NCI-H128 (cell line): Measurements from ENCODE around the gene PRKG1.
"Not testable (repeated sequence)": the region's sequence is repeated elsewhere in the genome, so short reads cannot be mapped to it uniquely, and the experiment has no call there.

ENCODE experiments used
- DNase-seq: peaks from one replicate; lab custom pipeline; 2025; ENCODE audit not compliant: unreplicated experiment; lab: John Stamatoyannopoulos, UW

The PRKG1 gene

DNA sequence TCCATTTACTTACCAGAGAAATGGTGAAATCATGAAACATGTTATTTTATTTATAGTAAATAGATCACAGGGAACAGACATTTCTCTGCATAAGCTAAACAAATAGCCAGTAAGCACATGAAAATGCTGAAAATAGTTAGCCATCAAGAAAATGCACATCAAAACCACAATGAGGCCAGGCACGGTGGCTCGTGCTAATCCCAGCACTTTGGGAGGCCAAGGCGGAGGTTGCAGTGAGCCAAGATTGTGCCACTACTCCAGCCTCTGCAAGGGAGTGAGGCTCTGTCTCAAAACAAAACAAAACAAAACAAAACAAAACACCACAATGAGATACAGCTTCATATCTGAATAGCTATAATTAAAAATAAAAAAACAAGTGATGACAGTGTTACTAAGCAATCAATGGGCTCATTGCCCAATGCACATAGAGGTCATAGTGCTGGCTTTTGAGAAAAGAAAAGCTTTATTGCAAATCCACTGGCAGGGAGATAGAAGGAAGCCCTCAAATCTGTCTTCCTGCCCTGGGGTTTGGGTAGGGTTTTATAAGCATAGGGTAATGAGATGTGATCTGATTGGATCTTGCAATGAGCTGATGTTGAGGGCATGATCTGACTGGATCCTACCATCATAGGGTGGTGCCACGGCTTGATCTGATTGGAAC, 608.9 kb downstream of the PRKG1 start:
- DNase-seq, result no peak

DNA sequence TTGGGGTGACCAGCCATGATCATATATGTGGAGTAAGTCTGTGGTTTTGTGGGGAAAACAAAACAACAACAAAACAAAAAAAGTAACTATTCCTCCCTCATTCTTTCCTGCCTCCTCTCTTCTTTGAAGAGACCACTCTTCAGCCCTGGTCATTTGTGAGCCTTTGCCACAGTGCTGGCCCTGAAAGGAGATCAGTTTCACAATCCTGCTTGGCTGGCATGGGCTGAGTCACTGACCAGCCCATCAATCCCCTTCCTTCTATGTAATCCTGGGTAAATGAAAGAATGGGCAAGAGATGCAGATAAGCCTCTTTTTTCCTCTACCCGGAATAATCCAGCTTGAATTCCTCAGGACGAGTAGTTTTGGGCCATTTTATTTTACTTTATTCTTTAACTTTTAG, 611.5 kb downstream of the PRKG1 start:
- DNase-seq, result no peak

DNA sequence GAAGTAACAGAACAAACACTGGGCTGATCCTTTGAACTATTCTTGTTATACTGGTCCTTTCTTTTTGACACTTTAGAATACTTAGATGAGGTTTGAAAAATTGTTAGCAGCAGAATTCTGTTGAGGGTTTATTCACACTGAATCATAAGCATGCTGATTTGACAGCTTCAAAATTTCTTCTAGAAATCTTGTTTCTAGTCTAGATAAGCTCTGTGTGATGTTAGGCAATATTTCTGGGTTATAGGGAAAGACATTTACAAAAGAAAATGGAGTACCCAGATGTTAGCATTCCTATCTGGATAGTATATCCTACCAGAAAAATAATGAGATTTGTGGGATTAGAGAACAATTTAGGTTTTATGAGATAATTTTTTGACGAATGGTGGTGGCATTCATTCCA, 613.0 kb downstream of the PRKG1 start:
- DNase-seq, result no peak

DNA sequence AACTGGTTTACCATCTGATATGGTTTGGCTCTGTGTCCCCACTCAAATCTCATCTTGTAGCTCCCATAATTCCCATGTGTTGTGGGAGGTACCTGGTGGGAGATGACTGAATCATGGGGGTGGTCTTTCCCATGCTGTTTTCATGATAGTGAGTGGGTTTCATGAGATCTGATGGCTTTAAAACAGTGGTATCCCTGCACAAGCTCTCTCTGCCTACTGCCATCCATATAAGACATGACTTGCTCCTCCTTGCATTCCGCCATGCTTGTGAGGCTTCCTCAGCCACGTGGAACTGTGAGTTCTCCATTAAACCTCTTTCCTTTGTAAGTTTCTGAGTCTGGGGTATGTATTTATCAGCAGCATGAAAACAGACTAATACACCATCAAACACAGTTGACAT, 614.5 kb downstream of the PRKG1 start:
- DNase-seq, result not testable (repeated sequence)

DNA sequence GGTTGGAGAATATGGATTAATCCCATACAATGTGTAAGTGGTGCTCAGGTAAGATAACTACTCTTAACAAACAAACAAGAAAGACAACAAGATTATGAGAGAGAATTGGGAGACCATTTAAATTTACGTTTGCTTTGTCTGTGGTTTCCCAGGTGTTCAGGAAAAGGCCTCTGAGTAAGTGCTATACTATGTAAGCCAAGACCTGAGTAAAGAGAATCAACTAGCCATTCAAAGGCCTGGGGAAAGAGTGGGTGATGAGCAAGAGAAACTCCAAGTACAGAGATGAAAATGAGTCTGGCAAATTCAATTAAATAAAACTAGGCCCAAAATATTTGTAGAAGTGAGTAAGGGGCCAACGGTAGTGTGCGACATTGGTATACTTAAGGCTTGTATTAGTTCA, 615.2 kb downstream of the PRKG1 start:
- no peak for DNase-seq

DNA sequence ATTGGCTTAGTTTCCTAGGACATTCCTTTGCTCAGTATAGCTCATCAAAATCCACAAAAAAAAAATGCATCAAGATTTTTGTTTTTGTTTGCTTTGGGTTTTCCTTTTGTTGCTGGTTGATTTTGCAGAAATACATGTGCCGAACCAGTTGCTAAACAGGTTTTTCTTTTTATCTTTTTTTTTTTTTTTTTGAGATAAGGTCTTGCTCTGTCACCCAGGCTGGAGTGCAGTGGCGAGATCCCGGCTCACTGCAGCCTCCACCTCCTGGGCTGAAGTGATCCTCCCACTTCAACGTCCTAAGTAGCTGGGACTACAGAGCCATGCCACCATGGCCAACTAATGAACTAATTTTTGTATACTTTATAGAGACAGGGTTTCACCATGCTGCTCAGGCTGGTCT, 616.8 kb downstream of the PRKG1 start:
- no peak for DNase-seq

DNA sequence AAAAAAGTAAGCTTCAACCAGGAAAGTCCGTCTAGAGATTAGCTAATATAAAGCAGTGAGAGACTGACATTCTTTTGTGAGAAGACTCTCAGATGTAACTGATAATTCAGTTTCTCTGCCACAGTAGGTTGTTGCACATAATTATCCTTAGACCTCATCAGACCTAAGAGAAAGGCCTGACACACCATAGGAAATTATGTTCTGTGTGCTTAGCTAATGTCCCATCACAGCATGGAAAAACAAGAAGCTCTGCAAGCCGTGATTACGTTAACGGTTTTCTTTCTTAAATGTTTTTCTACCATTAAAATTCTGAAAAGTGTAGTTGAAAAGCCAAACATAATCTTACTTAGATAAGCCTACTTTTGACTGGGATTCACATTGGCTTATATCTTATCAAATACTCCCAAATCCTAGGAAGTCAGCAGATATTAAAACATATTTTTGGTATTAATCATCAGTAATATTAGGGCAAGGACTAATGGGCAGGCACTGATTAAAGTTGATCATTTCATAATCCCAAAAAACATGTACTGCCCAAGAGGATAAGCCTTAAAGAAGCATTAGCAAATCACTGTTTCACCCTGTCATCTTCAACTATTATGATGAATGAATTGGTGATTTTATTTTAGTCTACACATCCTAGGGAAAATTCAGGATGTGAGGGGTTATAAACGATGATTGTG, 619.9 kb downstream of the PRKG1 start:
- DNase-seq, result no peak

DNA sequence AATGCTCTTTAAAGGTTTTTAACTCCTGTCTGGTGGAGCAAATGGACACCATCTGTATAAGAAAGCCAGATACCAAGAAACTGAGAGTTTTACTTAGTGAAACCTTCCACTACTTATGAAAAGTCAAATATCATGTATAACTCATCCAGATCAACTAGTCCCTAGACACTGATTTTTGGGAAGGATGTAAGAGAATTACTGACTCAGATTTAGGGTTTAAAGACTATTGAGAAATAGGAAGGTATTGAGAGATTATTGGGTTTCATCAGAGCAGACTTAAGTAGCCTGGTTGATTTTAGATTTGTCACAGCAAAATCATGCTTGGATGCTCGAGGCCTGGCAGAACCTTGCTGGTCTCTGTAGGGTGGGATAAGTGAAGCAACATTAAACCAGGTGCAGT, 622.0 kb downstream of the PRKG1 start:
- DNase-seq, result no peak

DNA sequence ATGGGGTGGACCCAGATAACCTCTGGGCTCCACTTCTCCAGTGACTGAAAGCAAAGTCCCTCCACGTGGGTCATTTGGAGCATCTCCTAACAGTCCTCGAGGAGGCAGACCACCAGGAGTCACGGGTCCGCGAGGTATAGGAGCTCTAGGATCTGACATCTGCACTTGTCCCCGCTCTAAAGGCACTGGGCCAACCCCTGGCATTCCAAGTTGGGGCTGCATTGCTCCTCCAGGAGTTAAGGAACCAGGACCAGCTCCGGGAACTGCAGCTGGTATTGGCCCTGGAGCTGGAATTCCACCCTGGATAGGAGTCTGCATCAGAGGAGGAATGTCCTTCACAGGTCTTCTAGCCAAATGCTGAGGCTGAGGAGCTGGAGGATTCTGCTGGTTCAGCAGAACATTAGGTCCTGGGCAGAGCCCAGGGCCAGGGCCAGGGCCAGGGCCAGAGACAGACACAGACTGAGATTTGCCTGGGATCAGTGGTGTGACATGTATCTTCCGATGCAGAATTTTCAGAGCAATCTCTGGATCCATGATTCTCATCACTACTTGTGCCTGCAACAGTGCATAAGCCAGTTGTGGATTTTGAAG, 624.3 kb downstream of the PRKG1 start:
- DNase-seq, result no peak

DNA sequence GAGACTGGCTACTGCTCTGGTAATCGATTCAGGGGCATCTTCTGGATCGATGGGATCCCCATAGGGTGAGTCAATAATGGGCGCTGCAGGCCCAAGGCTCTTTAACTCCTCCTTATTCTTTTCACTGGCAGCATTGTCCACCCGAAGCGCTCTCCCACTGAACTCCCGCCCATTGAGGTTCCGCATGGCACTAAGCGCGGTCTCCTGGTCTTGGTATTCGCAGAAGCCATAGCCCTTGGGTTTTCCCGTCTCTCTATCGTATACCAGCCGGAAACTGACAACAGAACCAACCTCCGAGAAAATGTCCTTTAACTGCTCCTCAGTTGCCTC, 624.8 kb downstream of the PRKG1 start:
- DNase-seq, result no peak

DNA sequence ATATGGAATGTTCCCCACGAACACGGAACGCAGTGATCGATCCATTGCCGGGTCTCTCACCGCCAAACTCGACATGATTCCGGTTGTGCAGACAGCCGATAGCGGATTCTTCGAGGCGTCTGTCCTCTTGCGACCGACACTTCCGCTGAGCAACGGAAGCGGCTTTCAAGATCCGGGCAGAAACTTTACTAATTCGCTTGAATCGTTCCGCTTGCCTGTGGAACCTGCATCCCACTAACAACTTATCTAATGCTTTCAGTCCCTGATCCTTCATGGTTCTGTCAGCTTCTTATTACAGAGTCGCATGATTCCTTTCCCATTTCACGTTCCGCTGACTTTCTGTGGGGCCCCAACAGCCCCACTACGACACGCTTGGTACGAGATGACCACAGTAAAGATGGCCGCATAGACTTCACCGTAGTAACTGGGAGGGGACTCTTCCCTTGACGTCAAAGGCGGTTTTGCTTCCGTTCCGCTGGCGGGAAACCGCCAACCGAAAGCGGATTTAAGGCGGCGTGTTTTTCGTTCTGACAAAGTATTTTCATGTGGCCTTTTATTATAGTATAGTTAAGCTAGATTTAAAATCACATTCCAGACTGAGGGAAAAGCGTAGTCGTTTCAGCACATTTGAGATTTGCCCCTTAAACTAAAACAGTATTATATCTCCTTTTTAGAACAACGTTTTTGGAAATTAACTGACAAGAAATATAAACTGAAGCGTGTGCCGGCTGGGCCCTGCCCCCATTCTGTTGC, 625.4 kb downstream of the PRKG1 start, which contains the start of gene CSTF2T:
Gene CSTF2T (minus strand): TSS at position 121 of the 753 bp plus-strand sequence. CDS start 46 bp downstream, at position 75.
- DNase-seq, result peak; percentile 57

DNA sequence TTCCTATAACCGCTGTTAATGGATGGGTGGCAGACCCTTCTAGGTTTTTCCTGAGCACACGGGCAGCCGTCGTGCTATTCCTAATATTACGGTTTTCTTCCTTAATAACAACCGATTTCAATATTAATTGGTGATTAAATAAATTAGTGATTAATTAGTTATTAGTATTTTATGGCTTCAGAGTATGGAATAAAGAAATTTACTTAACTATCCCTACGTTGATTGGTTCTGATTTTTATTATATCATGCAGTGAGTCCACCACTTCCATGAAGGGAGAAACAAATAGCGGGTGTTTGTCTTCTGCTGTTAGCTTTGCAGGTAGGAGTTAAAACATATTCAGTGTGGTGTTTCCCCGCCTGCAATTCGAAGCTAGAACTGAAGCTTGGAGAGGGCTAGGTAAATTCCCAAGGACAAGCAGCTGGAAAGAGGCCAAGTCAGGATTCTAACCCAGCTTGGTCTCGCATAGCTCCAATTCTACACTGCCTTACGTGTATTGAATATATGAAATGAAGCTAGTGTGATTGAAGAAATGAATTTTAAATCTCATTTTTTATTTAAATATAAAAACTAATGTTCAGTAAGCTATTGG, 626.0 kb downstream of the PRKG1 start:
- no peak for DNase-seq

DNA sequence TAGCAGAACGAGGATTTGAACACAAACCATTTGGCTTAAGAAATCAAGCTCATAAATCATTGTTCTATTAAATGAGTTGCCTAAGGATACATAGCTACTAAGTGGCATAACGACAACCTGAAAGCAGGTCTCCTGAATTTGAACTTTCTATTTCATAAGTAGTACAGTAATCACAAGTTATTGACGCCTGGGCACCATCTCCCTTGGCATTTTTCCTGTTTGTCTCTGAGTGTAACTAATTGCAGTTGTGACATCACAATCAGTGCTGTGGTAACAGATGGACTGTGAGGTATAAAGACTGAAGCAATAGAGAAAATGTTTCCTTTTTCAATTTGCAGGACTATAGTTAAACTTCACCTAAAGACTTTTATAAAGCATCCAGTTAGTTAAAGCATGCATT, 631.5 kb downstream of the PRKG1 start:
- no peak for DNase-seq

DNA sequence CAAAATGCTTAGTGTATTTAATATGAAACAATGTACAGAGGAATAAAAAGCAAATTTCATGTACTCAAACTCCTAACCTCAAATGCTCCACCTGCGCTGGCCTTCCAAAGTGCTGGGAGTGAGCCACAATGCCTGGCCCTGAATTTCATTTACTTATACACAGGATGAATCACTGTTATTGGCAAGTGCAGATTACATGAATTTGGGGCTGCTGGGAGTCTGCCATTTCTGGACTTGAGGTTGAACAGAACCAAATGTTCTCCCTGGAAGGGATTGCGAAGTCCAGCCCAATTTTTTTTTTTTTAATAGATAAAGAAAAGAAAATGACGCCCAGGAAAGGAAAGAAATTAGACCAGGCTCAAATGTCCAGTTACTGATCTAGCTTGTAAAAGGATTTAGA, 631.9 kb downstream of the PRKG1 start:
- DNase-seq, result no peak

DNA sequence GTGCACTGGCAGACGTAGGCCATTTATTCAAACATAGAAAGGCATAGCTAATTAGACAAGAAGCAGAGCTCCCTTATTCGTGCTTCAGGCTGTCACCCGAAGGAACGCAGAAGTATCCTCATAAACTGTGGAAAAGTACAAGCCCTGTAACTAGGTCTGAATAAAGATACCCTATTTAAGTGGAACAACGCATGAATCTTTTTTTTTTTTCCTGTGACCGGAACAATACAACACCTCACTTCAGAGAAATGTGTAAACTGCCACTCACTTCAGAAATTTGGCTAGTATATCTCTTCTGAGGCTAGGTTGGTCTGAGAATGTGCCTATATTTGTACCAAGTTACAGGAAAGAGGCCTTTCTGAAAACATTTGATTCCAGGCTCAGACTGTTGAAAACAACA, 633.1 kb downstream of the PRKG1 start:
- no peak for DNase-seq

DNA sequence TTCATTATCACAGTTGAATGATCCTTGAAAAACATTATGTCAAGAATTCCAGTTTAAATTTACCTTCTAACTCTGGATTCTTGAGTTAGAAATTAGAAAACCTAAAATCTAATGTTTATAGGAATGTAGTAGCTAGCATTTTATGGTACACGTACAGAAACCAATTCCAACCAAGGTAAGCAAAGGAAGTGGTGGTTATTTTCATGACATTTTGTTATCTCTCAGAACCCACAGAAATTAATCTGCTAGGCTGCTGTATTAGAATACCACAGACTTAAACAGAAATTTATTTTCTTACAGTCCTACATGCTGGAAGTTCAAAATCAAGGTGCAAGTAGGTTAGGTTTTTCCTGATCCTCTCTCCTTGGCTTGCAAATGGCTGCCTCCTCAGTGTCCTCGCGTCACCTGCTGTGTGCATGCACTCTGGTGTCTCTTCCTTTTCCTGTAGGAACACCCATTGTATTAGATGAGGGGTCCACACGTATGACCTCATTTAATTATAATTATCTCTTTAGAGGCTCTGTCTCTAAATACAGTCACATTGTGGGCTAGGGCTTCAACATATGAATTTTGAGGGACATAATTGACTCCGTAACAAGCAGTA, 633.6 kb downstream of the PRKG1 start:
- DNase-seq, result no peak

DNA sequence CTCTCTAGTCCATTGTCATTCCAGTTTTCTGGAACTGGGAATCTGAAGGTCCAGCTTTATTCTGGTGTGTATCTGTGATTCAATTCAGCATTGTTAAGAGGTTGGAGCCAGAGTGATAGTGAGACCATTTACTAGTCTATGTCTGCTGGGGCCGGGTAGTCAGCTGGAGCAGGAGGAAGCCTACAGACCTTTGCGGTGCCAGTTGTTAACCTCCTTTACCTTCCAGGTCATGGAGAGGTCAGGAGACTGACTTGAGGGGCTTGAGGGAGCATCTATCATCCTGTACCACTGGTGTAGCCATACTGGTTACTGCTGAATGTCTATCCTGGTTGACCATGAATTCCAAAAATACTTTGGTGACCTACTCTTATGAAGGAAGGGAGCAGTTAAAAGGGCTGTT, 634.3 kb downstream of the PRKG1 start:
- no peak for DNase-seq

DNA sequence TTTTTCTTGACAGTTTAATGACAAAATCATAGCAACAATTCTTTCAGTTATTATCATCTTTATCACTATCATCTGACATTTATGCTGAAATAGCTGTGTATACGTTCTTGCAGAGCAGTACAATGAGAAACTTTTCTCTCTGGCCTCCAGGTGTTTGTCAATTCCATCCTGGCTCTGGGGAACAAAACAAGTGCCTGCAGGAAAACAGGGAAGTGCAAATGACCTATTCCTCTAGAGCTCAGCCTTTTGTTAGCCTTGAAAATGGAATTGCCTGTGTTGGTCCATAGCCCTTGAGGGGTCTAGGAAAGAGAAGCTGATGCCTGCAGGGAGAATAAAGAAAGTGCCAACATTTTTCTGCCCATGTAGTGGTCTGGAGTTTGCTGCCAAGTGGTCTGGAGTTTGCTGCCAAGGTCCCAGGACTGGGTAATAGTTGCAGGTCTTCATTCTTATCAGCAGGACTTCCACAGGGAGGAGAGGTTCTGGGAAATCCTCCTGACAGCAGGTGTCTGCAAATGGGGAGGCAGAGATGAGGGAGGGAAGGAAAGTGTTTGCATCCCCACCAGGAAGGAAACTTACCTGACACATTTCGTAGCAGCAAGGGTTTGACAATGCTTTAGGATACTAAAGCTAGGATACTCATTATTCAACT, 635.2 kb downstream of the PRKG1 start:
- no peak for DNase-seq

DNA sequence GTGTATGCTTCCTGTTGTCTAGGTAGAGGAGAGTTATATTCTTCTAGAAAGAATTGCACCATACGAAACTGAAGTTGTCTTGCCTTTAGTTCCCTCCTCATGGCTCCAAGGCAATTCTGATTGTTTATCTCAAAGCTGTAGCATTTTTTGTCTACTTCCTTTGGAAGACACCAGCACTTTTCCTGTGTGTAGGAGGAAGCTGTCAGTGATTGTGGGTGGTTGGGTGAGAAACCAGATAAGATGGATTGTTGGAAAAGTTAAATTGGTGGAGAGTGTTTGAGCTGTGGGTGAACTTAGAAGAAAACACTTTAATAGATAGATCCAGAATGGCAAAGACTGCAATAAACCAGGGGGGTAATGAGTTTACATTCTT, 637.2 kb downstream of the PRKG1 start:
- DNase-seq, result no peak

DNA sequence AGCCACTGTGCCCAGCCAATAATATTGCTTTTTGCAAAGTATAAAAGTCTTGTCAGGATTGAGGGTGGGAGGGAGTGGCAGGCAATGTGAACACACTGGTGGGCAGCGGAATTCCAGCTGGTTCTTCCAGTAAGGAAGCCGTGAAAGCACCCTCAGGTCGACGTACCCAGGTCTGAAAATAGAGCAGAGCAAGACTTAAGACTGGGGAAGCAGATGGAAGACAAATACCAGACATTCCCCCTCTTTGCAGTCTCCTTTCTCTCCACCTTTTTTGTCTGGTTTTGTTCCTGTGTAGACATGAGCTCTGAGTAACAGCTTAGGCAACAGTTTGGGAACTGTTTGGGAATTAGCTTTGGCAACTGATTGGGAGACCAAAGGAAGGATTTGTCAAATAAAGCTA, 642.7 kb downstream of the PRKG1 start:
- DNase-seq, result no peak

DNA sequence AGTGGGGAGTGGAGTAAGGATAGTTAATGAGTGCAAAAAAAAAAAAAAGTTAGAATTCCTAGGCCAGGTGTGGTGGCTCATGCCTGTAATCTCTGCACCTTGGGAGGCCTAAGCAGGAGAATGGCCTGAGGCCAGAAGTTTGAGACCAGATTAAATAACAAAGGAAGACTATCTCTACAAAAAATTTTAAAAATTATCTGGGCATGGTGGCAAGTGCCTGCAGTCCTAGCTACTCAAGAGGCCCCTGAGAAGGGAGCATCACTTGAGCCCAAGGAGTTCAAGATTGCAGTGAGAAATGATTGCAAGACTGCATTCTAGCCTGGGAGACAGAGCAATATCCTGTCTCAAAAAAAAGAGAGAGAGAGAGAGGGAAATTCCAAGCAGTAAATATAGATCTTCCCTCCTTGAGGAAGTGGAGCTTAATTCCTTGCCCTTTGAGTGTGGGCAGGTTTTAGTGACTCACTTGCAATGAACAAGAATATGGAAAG, 644.6 kb downstream of the PRKG1 start:
- DNase-seq, result no peak
